NB4 (cell line): Measurements from ENCODE around the gene THOC2.

ENCODE experiments used
- DNase-seq: peaks from one replicate; pipeline ENCODE4 v3.0.0; 2010; ENCODE audit warnings: low read depth
- H3K4me3 ChIP-seq: one replicate; pipeline ENCODE4 v1.5.1; 2011; ENCODE audit warnings: mild to moderate bottlenecking, low read depth, low read length, moderate library complexity
- MAX ChIP-seq: IDR thresholded peaks from 2 replicates; pipeline ENCODE4 v1.6.1; 2011; ENCODE audit warnings: low read depth, low read length
- MYC ChIP-seq: IDR thresholded peaks from 2 replicates; pipeline ENCODE4 v1.6.1; 2011; ENCODE audit warnings: low read depth, low read length
- POLR2A ChIP-seq: IDR thresholded peaks from 2 replicates; pipeline ENCODE4 v1.6.1; 2011; ENCODE audit warnings: mild to moderate bottlenecking; ENCODE audit not compliant: insufficient read length; ENCODE audit errors: extremely low read depth
- TF ChIP-seq, protein P1 (sequence below): IDR thresholded peaks from one replicate; pipeline ENCODE4 v1.5.1; 2012; ENCODE audit warnings: low read depth, low read length

Gene THOC2

GRCh38 chrX:123648028-123648810 lies 84.6 kb downstream of the THOC2 start:
- TF ChIP-seq, protein P1, sequence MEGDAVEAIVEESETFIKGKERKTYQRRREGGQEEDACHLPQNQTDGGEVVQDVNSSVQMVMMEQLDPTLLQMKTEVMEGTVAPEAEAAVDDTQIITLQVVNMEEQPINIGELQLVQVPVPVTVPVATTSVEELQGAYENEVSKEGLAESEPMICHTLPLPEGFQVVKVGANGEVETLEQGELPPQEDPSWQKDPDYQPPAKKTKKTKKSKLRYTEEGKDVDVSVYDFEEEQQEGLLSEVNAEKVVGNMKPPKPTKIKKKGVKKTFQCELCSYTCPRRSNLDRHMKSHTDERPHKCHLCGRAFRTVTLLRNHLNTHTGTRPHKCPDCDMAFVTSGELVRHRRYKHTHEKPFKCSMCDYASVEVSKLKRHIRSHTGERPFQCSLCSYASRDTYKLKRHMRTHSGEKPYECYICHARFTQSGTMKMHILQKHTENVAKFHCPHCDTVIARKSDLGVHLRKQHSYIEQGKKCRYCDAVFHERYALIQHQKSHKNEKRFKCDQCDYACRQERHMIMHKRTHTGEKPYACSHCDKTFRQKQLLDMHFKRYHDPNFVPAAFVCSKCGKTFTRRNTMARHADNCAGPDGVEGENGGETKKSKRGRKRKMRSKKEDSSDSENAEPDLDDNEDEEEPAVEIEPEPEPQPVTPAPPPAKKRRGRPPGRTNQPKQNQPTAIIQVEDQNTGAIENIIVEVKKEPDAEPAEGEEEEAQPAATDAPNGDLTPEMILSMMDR = no peak
- no peak for TF ChIP-seq MAX
- no peak for TF ChIP-seq MYC
- no peak overlapping the region for H3K4me3 ChIP-seq
- DNase-seq = no peak

- TF ChIP-seq MAX (no peak), POLR2A (no peak), MYC (no peak)
- TF ChIP-seq, protein P1 = no peak
- H3K4me3 ChIP-seq = no peak overlapping the region
- no peak for DNase-seq
These were observed 85.6 kb downstream of the THOC2 start for GRCh38 chrX:123647244-123647643.

GRCh38 chrX:123629502-123629901 lies 103.3 kb downstream of the THOC2 start:
- DNase-seq = no peak
- H3K4me3 ChIP-seq = no peak overlapping the region
- no peak for TF ChIP-seq MYC
- TF ChIP-seq POLR2A = no peak

DNA sequence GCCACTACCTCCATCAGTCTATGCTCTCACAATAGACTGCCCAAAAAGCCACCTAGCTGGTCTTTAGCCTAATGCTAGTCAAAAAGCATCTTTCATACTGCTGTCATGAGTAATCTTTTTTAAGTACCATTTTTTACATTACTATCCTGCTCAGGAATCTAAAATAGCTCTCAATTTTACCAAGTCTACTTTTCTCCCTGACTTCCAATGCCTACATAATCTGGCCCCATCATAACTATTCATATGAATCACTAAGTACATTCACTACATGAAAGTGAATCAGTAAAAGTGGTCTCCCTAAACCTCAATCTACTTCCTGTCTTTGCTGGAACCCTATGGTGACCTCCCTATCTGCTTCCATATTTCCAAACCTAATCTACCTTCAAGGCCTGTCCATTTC lies 105.9 kb downstream of the THOC2 start:
- TF ChIP-seq MAX (no peak), POLR2A (no peak), MYC (no peak)
- TF ChIP-seq, protein P1 = no peak
- H3K4me3 ChIP-seq = no peak overlapping the region
- no peak for DNase-seq

GRCh38 chrX:123625952-123626351 lies 106.9 kb downstream of the THOC2 start:
- TF ChIP-seq MYC (no peak), POLR2A (no peak), MAX (no peak)
- TF ChIP-seq, protein P1 = no peak
- DNase-seq = no peak
- H3K4me3 ChIP-seq = no peak overlapping the region

GRCh38 chrX:123625477-123625876 lies 107.4 kb downstream of the THOC2 start:
- TF ChIP-seq, protein P1 = no peak
- TF ChIP-seq POLR2A (no peak), MYC (no peak), MAX (no peak)
- H3K4me3 ChIP-seq = no peak overlapping the region
- DNase-seq = no peak
